NCI-H2107 treated with DMSO at 0.1 percent for 48 hours (cell line): ENCODE results near the gene THAP10.

Experiments
- DNase-seq: peaks from one replicate; lab custom pipeline; 2025; ENCODE audit not compliant: unreplicated experiment; lab: John Stamatoyannopoulos, UW

The THAP10 gene

GRCh38 chr15:70854666-70854976 lies 37.6 kb downstream of the THAP10 start:
- no peak for DNase-seq

- no peak for DNase-seq
These were observed 38.1 kb downstream of the THAP10 start, which contains the start of gene LARP6 for GRCh38 chr15:70853973-70854665. LARP6 (minus strand) TSS chr15:70854157; CDS start chr15:70854088, 69 bp downstream.

DNA sequence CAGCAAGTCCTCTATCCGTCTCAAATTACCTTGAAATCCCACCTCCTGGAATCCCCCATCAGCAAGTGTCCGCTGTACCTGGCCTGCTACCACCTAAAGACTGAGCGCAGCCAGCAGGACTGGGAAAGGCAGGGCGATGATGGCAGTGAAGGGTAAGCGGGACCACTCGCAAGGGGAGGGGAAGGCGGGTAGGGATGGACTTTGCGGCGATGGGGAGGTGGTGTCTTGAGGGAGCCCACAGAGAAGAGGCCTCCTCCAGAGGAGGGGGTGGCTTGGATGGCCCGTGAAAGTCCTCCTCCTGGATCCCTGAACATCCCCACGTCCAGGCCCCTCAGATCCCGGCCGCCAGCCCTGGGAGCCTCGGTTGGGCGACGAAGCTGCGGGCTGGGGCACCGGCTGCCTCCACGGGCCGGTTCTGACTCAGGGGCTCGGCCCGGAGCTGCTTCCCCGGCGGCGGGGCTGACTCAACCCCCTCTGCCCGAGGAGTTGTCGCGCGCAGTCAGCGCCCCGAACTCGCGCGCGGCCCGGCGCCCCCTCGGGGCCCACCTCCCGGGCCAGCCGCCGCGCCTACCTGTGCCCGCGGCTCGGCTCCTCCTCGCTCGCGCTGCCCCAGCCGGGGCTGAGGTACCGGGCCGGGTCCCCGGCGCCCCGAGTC lies 38.8 kb downstream of the THAP10 start:
- no peak for DNase-seq

GRCh38 chr15:70852501-70853317 lies 39.5 kb downstream of the THAP10 start:
- DNase-seq: no peak

DNA sequence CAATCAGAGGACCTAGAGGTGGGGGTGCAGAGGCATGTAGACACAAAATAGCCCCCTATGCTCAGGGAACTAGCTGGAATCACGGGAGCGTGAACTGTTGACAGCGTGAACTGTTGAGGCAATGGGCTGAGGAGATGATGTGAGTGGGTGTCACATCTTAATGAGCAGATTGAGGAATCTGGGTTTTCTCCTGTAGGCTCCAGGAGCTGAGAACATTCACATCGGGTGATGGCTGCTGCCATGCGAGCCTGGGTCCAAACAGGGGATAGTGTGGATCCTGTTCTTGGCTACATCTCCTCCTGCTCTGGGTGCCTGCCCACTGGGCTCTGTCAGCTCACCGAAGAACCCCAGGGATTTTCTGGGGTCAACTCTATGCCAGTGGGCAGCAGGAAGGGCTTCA lies 40.3 kb downstream of the THAP10 start:
- DNase-seq: no peak

GRCh38 chr15:70845602-70846360 lies 46.5 kb downstream of the THAP10 start:
- DNase-seq: no peak

DNA sequence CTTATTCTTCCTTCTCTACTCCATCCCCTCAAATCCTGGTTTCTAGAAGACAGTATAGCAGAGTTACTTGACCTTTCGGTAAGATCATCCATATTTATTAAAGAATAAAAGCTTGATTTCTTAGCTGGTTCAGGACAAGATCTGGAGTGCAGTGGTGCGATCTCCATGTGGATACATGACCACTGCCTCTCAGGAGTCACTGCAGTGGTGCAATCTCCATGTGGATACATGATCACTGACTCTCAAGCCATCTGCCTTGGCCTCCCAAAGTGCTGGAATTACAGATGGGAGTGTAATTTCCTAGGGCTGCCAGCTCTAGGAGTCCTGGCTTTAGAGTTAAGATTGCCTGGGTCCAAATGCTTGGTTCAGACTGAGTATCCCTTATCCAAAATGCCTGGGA lies 54.8 kb downstream of the THAP10 start:
- DNase-seq: no peak

GRCh38 chr15:70835841-70836240 lies 56.4 kb downstream of the THAP10 start:
- no peak for DNase-seq

GRCh38 chr15:70835415-70835814 lies 56.8 kb downstream of the THAP10 start:
- no peak for DNase-seq

- DNase-seq: no peak
These were observed 57.2 kb downstream of the THAP10 start for GRCh38 chr15:70834999-70835398.

DNA sequence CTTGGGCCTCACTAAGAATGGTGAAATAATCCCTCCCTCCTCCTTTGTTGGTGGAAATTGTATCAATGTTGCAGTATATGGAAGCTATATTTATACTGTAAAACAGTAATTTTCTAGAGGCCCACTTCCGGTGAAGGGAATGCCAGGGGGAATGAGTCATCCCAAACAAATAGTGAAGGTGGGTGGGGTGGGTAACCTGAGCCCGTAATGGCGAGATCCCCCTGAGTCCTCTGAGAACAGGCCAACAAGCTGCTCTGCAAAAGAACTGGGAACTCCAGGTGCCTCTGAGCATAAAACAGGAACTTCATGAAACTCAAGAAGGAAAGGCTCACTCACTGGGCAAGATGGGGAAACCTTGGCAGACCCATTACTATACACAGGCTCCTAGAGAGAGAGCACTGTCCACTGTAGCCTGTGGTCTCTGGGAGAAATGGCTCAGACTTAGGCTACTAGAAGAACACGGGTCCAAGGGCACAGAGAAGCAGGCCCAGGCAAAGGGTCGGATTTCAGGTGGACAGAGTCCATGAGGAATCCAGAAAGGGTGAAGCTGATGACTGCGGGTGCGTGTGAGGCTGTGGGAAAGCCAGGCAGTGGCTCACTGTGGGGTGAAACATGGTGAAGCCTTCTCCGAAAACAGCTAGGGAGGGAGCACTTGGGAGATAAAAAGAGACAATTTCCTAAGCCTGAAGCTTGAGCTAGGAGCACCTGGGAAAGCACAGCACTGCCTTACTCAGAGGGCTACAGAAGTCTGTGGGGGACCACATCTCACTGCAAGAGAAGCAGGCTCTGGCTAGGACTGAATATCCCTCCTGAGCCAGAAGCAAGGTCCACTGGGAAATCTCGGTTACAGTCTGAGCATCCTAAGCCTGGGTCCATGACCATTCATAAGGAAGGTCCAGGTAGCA lies 58.1 kb downstream of the THAP10 start:
- no peak for DNase-seq

- no peak for DNase-seq
These were observed 58.8 kb downstream of the THAP10 start for GRCh38 chr15:70833422-70833821.

DNA sequence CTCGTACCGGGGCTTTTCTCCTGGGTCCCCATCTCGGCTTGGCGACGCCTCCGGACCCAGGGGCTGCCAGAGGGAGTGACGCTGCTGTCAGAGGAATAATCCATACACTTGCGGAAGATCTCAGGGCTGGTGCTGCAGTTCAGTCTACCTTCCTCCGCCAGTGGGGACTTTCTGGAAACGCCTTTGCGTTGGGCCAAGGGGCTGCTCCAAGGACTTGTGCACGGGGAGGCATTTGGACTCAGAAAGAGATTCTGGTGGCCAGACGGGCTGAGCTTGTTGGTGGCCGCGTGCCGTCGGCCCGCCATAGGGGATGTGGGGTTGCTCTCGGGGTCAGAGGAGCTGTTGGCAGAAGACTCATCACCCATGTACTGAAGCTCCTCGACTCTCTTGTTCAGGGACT lies 60.1 kb downstream of the THAP10 start:
- no peak for DNase-seq
